Activated T-cell treated with anti-CD3 and anti-CD28 coated beads for 48 hours (primary cell): ENCODE data around the gene M6PR.
"Not testable (repeated sequence)": the region's sequence is repeated elsewhere in the genome, so short reads cannot be mapped to it uniquely, and the experiment has no call there.

Experiments used
- DNase-seq: peaks from one replicate; pipeline ENCODE4 v3.0.0-alpha.2; 2020; ENCODE audit warnings: low read depth

Gene M6PR

DNA sequence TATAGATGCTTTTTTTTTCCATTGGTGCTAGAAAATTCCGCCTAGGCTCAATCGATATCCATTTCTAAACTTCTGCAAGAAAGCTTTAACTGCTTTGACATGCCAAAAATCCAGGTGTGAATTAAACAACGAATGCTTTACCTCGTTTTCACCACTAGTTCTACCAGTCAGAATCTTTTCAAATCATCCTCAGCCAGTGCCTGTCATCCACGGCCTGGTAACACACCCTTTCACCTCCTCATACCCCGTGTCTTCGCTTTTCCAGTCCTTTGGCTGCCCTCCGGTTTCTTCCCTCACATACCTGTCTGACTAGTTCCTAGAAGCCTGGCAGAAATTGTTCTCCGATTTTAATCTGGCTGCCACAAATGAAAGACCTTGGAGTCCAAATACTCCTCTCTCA, 36.5 kb downstream of the M6PR start:
- no peak for DNase-seq

DNA sequence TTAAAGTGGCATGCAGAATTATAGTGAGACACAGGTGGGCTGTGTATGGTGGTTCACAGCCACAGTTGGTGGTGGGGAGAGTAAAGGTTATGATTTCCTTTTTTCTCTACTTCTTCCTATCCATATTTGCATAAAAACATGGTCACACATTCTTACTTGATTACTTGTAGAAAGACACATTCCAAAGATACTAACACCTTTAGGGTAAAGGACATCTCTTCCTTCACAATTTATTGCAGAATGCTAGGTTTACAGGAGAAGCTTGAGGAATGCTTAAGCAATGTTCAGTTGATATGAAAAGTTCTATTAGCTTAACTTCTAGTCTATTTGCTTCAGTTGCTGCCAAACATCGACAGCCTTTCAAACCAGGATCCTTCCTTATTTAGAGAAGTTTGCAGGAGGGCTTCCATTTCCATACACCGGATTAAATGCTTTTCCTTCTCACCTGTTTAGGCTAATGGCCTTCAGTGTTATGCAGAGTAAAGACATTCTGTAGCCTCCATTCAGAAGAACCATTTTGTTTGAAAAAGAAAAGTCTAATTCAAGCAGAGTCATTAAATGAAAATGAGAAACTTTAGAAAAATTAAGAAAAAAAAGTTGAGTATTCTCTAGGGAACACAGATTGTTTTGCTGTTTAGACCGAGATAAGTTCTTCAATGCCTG, 37.7 kb downstream of the M6PR start:
- no peak for DNase-seq

DNA sequence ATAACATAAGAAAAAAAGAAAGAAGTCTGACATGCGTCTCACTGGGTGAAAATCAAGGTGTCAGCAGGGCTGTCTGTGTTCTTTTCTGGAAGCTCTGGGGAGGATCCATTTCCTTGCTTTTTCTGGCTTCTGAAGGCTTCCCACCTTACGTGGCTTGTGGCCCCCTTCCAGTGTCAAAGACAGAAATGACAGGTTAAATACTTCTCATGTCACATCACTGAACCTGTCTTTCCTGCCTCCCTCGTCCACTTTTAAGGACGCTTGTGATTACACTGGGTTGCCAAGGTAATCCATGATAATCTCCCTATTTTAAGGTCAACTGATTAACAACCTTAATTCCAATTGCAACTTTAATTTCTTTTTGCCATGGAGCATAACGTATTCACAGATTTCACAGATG, 39.7 kb downstream of the M6PR start:
- no peak for DNase-seq

DNA sequence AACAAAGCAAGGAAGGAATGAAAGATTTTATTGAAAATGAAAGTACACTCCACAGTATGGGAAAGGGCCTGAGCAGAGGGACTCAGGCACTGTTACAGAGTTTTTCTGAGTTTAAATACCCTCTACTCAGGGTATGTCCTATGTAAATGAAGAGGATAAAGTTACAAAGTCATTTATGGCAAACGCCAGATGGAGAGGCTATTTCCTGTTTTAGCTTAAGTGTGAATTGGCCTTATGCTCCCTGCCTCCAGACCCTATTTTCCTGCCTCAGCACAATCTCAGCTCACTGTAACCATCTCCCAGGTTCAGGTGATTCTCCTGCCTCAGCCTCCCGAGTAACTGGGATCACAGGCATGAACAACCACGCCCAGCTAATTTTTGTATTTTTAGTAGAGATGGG, 41.9 kb downstream of the M6PR start:
- no peak for DNase-seq

DNA sequence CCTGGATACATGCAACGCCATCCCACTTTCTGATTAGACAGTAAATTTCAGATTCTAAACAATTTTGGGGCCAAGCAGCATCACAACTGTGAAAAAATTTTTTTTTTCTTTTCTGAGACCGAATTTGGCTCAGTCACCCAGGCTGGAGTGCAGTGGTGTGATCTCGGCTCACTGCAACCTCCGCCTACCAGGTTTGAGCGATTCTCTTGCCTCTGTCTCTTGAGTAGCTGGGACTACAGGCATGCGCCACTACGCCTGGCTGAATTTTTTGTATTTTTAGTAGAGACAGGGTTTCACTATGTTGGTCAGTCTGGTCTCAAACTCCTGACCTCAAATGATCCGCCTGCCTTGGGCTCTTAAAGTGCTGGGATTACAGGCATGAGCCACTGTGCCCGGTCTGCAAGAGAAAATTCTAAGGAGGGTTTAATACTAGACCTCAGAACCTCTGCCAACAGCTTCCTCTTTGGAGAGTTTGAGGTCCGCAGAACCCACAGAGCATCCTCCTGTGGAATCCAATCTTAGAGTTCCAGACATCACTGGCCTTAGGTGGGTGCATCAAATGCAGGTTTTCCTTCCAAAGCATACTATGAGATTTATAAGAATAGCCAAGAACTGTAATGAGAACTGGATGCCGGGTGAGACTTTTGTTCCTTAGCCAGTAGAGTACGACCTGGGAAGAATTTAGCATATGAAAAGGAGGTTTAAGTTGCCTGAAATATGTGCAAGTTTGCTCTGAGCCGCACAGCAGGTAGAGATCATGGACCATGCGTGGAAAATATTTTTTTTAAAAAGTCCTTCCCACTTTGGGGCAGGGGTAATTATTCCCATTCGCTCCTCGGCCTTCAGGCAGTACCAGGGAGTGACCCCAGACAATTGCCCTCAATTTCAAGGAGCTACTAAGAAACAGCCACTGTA, 42.9 kb downstream of the M6PR start:
- no peak for DNase-seq

DNA sequence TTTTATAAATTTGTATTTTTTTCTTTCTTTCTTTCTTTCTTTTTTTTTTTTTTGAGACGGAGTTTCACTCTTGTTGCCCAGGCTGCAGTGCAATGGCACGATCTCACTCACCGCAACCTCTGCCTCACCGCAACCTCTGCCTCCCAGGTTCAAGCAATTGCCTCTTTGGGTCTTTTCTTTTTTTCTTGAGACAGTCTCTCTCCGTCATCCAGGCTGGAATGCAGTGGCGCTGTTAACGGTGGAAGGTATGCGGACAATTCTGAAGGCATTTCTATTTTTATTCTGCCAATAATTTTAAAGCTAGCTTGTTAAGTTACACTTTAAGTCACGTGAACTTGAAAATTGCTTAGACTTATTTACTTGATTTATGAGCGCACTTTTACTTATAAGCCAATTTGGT, 43.9 kb downstream of the M6PR start:
- no peak for DNase-seq

DNA sequence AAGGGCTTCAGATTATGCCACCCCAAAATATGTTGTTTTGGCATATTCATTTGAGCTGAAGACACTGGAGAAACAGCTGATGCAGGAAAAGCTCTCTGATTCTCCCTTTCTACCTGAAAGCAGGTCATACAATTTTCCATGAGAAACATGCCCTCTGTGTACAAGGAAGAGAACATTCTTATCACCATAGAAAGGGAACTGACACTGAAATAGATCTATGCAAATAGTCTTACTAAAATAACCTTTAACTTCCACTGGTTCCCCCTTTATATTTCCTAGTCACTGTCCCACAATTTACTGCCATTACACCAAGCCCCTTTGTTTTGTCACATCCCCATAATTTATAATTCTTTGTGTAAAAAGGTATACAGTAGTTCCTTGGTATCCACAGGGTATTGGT, 44.8 kb downstream of the M6PR start:
- no peak for DNase-seq

DNA sequence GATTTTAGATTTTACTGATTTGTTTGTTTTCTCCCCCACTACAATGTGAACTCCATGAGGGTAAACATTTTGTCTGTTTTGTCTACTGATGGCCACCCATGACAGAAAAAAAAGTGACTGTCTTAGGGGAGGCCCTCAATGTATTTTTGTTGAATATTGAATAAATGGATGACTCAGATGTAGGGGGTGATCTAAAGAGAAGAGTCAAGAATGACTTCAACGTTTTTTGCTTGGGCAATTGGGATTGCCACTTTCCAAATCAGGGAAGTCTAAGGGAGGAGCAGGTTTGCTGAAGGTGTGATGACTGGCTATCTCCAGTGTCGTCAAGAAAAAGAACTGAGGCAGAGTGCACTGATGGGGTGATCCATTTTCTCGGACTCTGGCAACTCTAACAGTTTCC, 45.8 kb downstream of the M6PR start:
- no peak for DNase-seq

DNA sequence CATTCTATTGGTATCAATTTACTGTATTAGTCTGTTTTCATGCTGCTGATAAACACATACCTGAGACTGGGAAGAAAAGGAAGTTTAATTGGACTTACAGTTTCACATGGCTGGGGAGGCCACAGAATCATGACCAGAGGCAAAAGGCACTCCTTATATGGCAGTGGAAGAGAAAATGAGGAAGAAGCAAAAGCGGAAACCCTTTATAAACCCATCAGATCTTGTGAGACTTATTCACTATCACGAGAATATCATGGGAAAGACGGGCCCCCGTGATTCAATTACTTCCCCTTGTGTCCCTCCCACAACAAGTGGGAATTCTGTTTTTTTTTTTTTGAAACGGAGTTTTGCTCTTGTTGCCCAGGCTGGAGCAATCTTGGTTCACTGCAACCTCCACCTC, 46.7 kb downstream of the M6PR start:
- DNase-seq, result not testable (repeated sequence)

DNA sequence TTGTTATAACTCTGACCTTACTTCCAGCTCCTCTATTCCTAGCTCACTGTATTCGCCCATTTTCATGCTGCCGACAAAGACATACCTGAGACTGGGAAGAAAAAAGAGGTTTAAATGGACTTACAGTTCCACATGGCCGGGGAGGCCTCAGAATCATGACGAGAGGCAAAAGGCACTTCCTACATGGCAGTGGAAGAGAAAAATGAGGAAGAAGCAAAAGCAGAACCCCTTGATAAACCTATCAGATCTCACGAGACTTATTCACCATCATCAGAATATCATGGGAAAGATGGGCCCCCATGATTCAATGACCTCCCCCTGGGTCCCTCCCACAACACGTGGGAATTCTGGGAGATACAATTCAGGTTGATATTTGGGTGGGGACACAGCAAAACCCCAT, 49.6 kb downstream of the M6PR start:
- DNase-seq, result no peak

DNA sequence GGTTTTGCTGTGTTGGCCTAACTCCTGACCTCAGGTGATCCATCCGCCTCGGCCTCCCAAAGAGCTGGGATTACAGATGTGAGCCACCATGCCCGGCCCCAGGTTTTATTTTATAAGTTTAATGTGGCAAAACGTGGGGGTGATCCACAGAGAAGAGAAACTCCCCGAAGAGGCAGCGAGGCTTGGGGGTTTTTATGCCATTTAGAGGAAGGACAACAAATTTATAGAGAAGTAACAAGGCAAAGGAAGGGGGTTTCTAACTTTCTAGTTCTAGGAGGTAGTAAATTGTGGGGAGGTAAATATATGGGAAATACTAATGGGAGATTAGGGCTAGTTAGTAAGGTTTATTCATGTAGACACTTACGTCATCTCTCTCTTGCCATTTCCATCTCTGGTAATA, 52.4 kb downstream of the M6PR start:
- DNase-seq, result no peak

DNA sequence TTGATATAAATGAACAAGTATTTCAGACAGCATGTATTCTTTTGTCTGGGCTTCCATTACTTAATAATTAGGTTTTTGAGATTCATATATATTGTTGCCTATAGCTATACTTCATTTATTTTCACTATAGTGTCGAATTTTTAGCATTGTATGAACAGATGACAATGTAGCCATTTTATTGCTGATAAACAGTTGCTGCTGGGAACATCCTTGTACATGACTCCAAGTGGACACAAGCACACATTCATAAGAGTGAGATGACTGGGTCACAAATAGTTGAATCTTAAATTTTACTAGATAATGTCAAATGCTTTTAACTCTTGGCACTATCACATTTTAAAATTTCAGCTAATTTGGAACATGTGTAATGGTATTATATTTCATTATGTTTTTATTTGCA, 54.5 kb downstream of the M6PR start:
- DNase-seq, result no peak

DNA sequence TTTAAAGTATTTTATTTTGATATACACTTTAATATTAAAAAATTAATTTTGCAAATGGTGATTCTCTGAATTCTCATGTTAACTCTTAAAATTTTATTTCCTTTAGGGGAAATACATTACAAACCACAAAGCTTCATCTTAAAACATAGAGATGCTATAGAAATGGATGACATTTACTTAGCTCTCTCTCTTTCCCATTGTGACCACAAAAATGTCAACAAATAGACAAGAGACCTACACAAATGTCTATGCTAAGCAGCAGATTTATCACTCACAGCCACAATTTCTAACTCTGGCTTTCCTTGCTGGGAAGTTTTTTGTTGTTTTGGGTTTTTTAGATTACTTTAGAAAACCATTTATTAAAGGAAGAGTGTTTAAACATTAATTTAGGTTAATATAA, 55.1 kb downstream of the M6PR start:
- DNase-seq, result no peak

DNA sequence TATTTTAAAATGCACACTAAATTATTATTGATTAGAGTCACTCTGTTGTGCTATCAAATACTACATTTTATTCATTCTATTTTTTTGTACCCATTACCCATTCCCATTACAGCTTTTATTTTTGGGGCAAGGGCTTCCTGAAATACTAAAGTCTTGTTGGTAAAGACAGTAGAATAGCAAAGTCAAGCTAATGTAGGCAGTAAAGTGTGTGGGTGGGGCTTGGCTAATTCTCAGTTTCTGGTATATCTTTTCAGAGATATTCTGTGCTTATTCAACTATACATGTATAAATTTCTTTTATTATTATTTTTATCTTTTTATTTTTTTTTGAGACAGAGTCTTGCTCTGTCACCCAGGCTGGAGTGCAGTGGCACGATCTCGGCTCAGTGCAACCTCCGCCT, 57.5 kb downstream of the M6PR start:
- DNase-seq, result no peak
